NCI-H2107 treated with DMSO at 0.1 percent for 48 hours (cell line): ENCODE data around the gene IL1A.

Experiments
- DNase-seq: peaks from one replicate; lab custom pipeline; 2025; ENCODE audit not compliant: unreplicated experiment; lab: John Stamatoyannopoulos, UW

Gene IL1A

GRCh38 chr2:112818094-112818902 is 34.0 kb upstream of the IL1A start:
- no peak for DNase-seq

- DNase-seq, result no peak
Measured at GRCh38 chr2:112817082-112817689, 32.9 kb upstream of the IL1A start.

- no peak for DNase-seq
Measured at GRCh38 chr2:112814278-112814677, 30.0 kb upstream of the IL1A start.

GRCh38 chr2:112813280-112813966 is 29.1 kb upstream of the IL1A start:
- DNase-seq, result no peak

- no peak for DNase-seq
Measured at GRCh38 chr2:112812318-112813267, 28.3 kb upstream of the IL1A start.

GRCh38 chr2:112811841-112812306 is 27.6 kb upstream of the IL1A start:
- no peak for DNase-seq

- DNase-seq, result no peak
Measured at GRCh38 chr2:112811276-112811831, 27.1 kb upstream of the IL1A start.

- DNase-seq, result no peak
Measured at GRCh38 chr2:112809112-112809511, 24.8 kb upstream of the IL1A start.

GRCh38 chr2:112807233-112807807 is 23.0 kb upstream of the IL1A start:
- DNase-seq, result no peak

- DNase-seq, result no peak
Measured at GRCh38 chr2:112805542-112805941, 21.2 kb upstream of the IL1A start.

- DNase-seq, result no peak
Measured at GRCh38 chr2:112803691-112804521, 19.6 kb upstream of the IL1A start.

GRCh38 chr2:112800881-112801583 is 16.7 kb upstream of the IL1A start:
- DNase-seq, result no peak

- no peak for DNase-seq
Measured at GRCh38 chr2:112798979-112799975, 15.0 kb upstream of the IL1A start.

- no peak for DNase-seq
Measured at GRCh38 chr2:112796486-112796885, 12.2 kb upstream of the IL1A start.

- DNase-seq, result no peak
Measured at GRCh38 chr2:112795774-112796173, 11.5 kb upstream of the IL1A start.

- DNase-seq, result no peak
Measured at GRCh38 chr2:112794841-112795240, 10.5 kb upstream of the IL1A start.

- no peak for DNase-seq
Measured at GRCh38 chr2:112794131-112794733, 9.9 kb upstream of the IL1A start.
